Measurements from ENCODE around the gene RBFOX1.

DNA sequence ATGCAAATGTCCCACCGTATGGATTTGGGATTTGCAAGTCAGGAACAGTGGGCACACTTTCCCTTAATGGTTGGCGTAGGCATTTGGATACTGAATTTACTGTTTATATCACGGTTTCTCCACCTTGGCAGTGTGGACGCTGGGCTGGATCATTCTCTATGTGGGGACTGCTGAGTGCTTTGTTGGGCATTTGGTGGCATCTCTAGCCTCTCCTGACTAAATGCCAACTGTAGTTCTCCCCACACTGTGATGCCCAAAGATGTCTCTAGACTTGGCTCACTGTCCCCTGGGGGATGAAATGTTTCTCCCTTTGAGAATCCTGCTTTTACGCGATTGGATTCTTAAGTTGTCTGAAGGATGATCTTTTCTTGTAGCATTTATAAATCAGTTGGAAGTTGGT is 49.0 kb downstream of the RBFOX1 start:
- TF ChIP-seq, protein P1, sequence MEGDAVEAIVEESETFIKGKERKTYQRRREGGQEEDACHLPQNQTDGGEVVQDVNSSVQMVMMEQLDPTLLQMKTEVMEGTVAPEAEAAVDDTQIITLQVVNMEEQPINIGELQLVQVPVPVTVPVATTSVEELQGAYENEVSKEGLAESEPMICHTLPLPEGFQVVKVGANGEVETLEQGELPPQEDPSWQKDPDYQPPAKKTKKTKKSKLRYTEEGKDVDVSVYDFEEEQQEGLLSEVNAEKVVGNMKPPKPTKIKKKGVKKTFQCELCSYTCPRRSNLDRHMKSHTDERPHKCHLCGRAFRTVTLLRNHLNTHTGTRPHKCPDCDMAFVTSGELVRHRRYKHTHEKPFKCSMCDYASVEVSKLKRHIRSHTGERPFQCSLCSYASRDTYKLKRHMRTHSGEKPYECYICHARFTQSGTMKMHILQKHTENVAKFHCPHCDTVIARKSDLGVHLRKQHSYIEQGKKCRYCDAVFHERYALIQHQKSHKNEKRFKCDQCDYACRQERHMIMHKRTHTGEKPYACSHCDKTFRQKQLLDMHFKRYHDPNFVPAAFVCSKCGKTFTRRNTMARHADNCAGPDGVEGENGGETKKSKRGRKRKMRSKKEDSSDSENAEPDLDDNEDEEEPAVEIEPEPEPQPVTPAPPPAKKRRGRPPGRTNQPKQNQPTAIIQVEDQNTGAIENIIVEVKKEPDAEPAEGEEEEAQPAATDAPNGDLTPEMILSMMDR (IDR thresholded peaks at IDR 0.05 in 2 of 3, conservative IDR thresholded peaks at IDR 0.05 in 1 of 3; ENCODE audit: borderline replicate concordance in 1 of 3, insufficient read depth in 1 of 3, low read depth in 2 of 3, low read length in 2 of 3) = no peak
- TF ChIP-seq, protein P2, sequence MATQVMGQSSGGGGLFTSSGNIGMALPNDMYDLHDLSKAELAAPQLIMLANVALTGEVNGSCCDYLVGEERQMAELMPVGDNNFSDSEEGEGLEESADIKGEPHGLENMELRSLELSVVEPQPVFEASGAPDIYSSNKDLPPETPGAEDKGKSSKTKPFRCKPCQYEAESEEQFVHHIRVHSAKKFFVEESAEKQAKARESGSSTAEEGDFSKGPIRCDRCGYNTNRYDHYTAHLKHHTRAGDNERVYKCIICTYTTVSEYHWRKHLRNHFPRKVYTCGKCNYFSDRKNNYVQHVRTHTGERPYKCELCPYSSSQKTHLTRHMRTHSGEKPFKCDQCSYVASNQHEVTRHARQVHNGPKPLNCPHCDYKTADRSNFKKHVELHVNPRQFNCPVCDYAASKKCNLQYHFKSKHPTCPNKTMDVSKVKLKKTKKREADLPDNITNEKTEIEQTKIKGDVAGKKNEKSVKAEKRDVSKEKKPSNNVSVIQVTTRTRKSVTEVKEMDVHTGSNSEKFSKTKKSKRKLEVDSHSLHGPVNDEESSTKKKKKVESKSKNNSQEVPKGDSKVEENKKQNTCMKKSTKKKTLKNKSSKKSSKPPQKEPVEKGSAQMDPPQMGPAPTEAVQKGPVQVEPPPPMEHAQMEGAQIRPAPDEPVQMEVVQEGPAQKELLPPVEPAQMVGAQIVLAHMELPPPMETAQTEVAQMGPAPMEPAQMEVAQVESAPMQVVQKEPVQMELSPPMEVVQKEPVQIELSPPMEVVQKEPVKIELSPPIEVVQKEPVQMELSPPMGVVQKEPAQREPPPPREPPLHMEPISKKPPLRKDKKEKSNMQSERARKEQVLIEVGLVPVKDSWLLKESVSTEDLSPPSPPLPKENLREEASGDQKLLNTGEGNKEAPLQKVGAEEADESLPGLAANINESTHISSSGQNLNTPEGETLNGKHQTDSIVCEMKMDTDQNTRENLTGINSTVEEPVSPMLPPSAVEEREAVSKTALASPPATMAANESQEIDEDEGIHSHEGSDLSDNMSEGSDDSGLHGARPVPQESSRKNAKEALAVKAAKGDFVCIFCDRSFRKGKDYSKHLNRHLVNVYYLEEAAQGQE (IDR thresholded peaks at IDR 0.05; ENCODE audit: low read depth) = no peak
- no peak for TF ChIP-seq POLR2A (IDR thresholded peaks at IDR 0.05; ENCODE audit: borderline replicate concordance, extremely low read depth, insufficient read depth, insufficient read length)
- TF ChIP-seq, protein P3, sequence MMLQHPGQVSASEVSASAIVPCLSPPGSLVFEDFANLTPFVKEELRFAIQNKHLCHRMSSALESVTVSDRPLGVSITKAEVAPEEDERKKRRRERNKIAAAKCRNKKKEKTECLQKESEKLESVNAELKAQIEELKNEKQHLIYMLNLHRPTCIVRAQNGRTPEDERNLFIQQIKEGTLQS (IDR thresholded peaks at IDR 0.05) = no peak
- TF ChIP-seq, protein P4, sequence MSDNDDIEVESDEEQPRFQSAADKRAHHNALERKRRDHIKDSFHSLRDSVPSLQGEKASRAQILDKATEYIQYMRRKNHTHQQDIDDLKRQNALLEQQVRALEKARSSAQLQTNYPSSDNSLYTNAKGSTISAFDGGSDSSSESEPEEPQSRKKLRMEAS (IDR thresholded peaks at IDR 0.05) = no peak
- no peak for TF ChIP-seq TCF7L2 (IDR thresholded peaks at IDR 0.05; ENCODE audit: borderline replicate concordance, extremely low read depth, insufficient read depth, insufficient read length)
- TF ChIP-seq, protein P5, sequence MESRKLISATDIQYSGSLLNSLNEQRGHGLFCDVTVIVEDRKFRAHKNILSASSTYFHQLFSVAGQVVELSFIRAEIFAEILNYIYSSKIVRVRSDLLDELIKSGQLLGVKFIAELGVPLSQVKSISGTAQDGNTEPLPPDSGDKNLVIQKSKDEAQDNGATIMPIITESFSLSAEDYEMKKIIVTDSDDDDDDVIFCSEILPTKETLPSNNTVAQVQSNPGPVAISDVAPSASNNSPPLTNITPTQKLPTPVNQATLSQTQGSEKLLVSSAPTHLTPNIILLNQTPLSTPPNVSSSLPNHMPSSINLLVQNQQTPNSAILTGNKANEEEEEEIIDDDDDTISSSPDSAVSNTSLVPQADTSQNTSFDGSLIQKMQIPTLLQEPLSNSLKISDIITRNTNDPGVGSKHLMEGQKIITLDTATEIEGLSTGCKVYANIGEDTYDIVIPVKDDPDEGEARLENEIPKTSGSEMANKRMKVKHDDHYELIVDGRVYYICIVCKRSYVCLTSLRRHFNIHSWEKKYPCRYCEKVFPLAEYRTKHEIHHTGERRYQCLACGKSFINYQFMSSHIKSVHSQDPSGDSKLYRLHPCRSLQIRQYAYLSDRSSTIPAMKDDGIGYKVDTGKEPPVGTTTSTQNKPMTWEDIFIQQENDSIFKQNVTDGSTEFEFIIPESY (IDR thresholded peaks at IDR 0.05; ENCODE audit: extremely low read depth, insufficient replicate concordance, low read length) = no peak
- no peak for TF ChIP-seq ZFX (IDR thresholded peaks at IDR 0.05)
- no peak for TF ChIP-seq POLR2AphosphoS5 (IDR thresholded peaks at IDR 0.05; ENCODE audit: low read depth, low read length)
- no peak for TF ChIP-seq SIN3A (IDR thresholded peaks at IDR 0.05; ENCODE audit: low read depth)
